H9 (cell line): ENCODE measurements around the gene DNM2. TPM values are rescaled to one million over a fixed set of nuclear protein-coding genes. Genes with fewer than 3 reads are reported as not detected.

ENCODE experiments used
- DNase-seq: peaks from one replicate; pipeline ENCODE4 v3.0.0-alpha.2; 2017
- H2AFZ ChIP-seq: one replicate; pipeline ENCODE4 v1.6.1; 2013; ENCODE audit warnings: mild to moderate bottlenecking, low read length, control low read depth, moderate library complexity
- H2AK5ac ChIP-seq: 2 replicates; pipeline ENCODE4 v1.6.1; 2013; ENCODE audit warnings: low read length, control low read depth, mixed read lengths; ENCODE audit not compliant: insufficient read length
- H2BK120ac ChIP-seq: one replicate; pipeline ENCODE4 v1.6.1; 2013; ENCODE audit warnings: low read depth, mild to moderate bottlenecking, low read length, control low read depth, inconsistent platforms; ENCODE audit not compliant: poor library complexity, severe bottlenecking
- H2BK12ac ChIP-seq: 2 replicates; pipeline ENCODE4 v1.6.1; 2013; ENCODE audit warnings: low read length, control low read depth, mixed read lengths, low read depth; ENCODE audit not compliant: insufficient read length
- H2BK15ac ChIP-seq: 2 replicates; pipeline ENCODE4 v1.6.1; 2013; ENCODE audit warnings: low read depth, low read length, control low read depth
- H2BK20ac ChIP-seq: one replicate; pipeline ENCODE4 v1.6.1; 2013; ENCODE audit warnings: low read depth, mild to moderate bottlenecking, low read length, control low read depth, inconsistent platforms; ENCODE audit not compliant: poor library complexity, severe bottlenecking
- H2BK5ac ChIP-seq: 2 replicates; pipeline ENCODE4 v1.6.1; 2013; ENCODE audit warnings: low read length, control low read depth, mixed read lengths; ENCODE audit not compliant: insufficient read length
- H3K14ac ChIP-seq: 2 replicates; pipeline ENCODE4 v1.6.1; 2013; ENCODE audit warnings: low read length, control low read depth; ENCODE audit not compliant: insufficient read depth
- H3K18ac ChIP-seq: 2 replicates; pipeline ENCODE4 v1.6.1; 2013; ENCODE audit warnings: low read depth, mild to moderate bottlenecking, mixed read lengths, low read length, control low read depth; ENCODE audit not compliant: insufficient read length
- H3K23ac ChIP-seq: 2 replicates; pipeline ENCODE4 v1.6.1; 2013; ENCODE audit warnings: low read length, control low read depth, mixed read lengths, low read depth; ENCODE audit not compliant: insufficient read length
- H3K23me2 ChIP-seq: 2 replicates; pipeline ENCODE4 v1.6.1; 2013; ENCODE audit warnings: low read depth, mild to moderate bottlenecking, mixed read lengths, low read length, control low read depth; ENCODE audit not compliant: insufficient read length, poor library complexity, severe bottlenecking
- H3K27ac ChIP-seq: 2 replicates; pipeline ENCODE4 v1.5.1; 2013; ENCODE audit warnings: low read length, control low read depth, mixed read lengths, low read depth; ENCODE audit not compliant: insufficient read length
- H3K27me3 ChIP-seq: 2 replicates; pipeline ENCODE4 v1.6.1; 2013; ENCODE audit warnings: low read length, control low read depth, inconsistent platforms; ENCODE audit not compliant: insufficient read depth
- H3K4ac ChIP-seq: 2 replicates; pipeline ENCODE4 v1.6.1; 2013; ENCODE audit warnings: low read depth, mild to moderate bottlenecking, control low read depth, inconsistent platforms, low read length, moderate library complexity
- H3K4me1 ChIP-seq: 2 replicates; pipeline ENCODE4 v1.6.1; 2013; ENCODE audit warnings: low read length, control low read depth, inconsistent platforms; ENCODE audit not compliant: insufficient read depth
- H3K4me2 ChIP-seq: 2 replicates; pipeline ENCODE4 v1.6.1; 2013; ENCODE audit warnings: low read length, control low read depth, mixed read lengths; ENCODE audit not compliant: insufficient read length, insufficient read depth
- H3K56ac ChIP-seq: 2 replicates; pipeline ENCODE4 v1.6.1; 2013; ENCODE audit warnings: low read depth, mild to moderate bottlenecking, mixed read lengths, low read length, control low read depth; ENCODE audit not compliant: insufficient read length
- H3K79me1 ChIP-seq: 2 replicates; pipeline ENCODE4 v1.6.1; 2013; ENCODE audit warnings: low read depth, mild to moderate bottlenecking, moderate library complexity, low read length, control low read depth, inconsistent platforms; ENCODE audit not compliant: insufficient read depth, poor library complexity, severe bottlenecking
- H3K79me2 ChIP-seq: 2 replicates; pipeline ENCODE4 v1.6.1; 2013; ENCODE audit warnings: low read length, control low read depth, inconsistent platforms; ENCODE audit not compliant: insufficient read depth
- H3K9ac ChIP-seq: 2 replicates; pipeline ENCODE4 v1.6.1; 2013; ENCODE audit warnings: low read length, control low read depth, mixed read lengths; ENCODE audit not compliant: insufficient read length; ENCODE audit errors: extremely low read depth
- H3K9me3 ChIP-seq: one replicate; pipeline ENCODE4 v1.6.1; 2013; ENCODE audit warnings: low read depth, low read length, inconsistent platforms; ENCODE audit not compliant: control insufficient read depth
- H3T11ph ChIP-seq: one replicate; pipeline ENCODE4 v1.6.1; 2013; ENCODE audit warnings: mild to moderate bottlenecking, low read length, control low read depth, inconsistent platforms
- H4K20me1 ChIP-seq: one replicate; pipeline ENCODE4 v1.6.1; 2013; ENCODE audit not compliant: control insufficient read depth, insufficient read length, insufficient read depth
- H4K5ac ChIP-seq: 2 replicates; pipeline ENCODE4 v1.6.1; 2013; ENCODE audit warnings: low read depth, mild to moderate bottlenecking, mixed read lengths, low read length, control low read depth; ENCODE audit not compliant: insufficient read length
- H4K8ac ChIP-seq: replicated peaks from 2 replicates; pipeline ENCODE4 v1.6.1; 2013; ENCODE audit warnings: low read length, control low read depth, mixed read lengths, low read depth; ENCODE audit not compliant: insufficient read length
- H4K91ac ChIP-seq: 2 replicates; pipeline ENCODE4 v1.6.1; 2013; ENCODE audit warnings: low read depth, mild to moderate bottlenecking, moderate library complexity, mixed read lengths, low read length, control low read depth; ENCODE audit not compliant: insufficient read length
- H3K27ac Mint-ChIP-seq, 3 experiments: 2 replicates in 2 of 3; 3 replicates in 1 of 3; pipeline ENCODE4 v1.8.0; 2020 to 2021; ENCODE audit warnings: mixed read lengths in 3 of 3, mild to moderate bottlenecking in 1 of 3, moderate library complexity in 1 of 3
- H3K27me3 Mint-ChIP-seq: 2 replicates; pipeline ENCODE4 v1.8.0; 2021; ENCODE audit warnings: low read depth, mild to moderate bottlenecking, moderate library complexity, mixed read lengths
- H3K36me3 Mint-ChIP-seq, 3 experiments: 2 replicates in 2 of 3; 3 replicates in 1 of 3; pipeline ENCODE4 v1.8.0; 2020 to 2021; ENCODE audit warnings: low read depth in 3 of 3, mixed read lengths in 3 of 3; ENCODE audit not compliant: insufficient read depth in 1 of 3
- H3K4me1 Mint-ChIP-seq, 2 experiments: 2 replicates each; pipeline ENCODE4 v1.8.0; 2020; ENCODE audit warnings: mixed read lengths in 2 of 2
- H3K4me3 Mint-ChIP-seq, 2 experiments: 2 replicates in 1 of 2; 3 replicates in 1 of 2; pipeline ENCODE4 v1.8.0; 2020 to 2021; ENCODE audit warnings: mild to moderate bottlenecking in 2 of 2, mixed read lengths in 2 of 2, moderate library complexity in 1 of 2
- H3K9me3 Mint-ChIP-seq, 2 experiments: 2 replicates in 1 of 2; 3 replicates in 1 of 2; pipeline ENCODE4 v1.8.0; 2020; ENCODE audit warnings: mild to moderate bottlenecking in 2 of 2, mixed read lengths in 2 of 2, moderate library complexity in 1 of 2
- whole genome bisulfite sequencing: extraction: QIAGEN DNeasy Blood & Tissue Kit; methylation state at CpG from one replicate; pipeline ENCODE4 v1.1.7; 2013; ENCODE audit warnings: missing lambda C conversion rate, low lambda C conversion rate, mixed read lengths; ENCODE audit not compliant: insufficient read length; ENCODE audit errors: extremely low coverage; 5-methylcytosine and 5-hydroxymethylcytosine counted together
- total RNA-seq: library from RNA; stranded (reverse); gene quantifications from 2 replicates; pipeline ENCODE4 v1.2.1, GENCODE V29; 2021
- TF ChIP-seq, protein P1 (sequence below): fragments of 200-600 bp; sonication (generic); conservative IDR thresholded peaks from 3 replicates; pipeline ENCODE4 v1.8.0; 2021; ENCODE audit warnings: antibody characterized with exemption, mild to moderate bottlenecking

Gene DNM2
- total RNA-seq, 1 experiment from 2014 or later = 152 TPM

DNA sequence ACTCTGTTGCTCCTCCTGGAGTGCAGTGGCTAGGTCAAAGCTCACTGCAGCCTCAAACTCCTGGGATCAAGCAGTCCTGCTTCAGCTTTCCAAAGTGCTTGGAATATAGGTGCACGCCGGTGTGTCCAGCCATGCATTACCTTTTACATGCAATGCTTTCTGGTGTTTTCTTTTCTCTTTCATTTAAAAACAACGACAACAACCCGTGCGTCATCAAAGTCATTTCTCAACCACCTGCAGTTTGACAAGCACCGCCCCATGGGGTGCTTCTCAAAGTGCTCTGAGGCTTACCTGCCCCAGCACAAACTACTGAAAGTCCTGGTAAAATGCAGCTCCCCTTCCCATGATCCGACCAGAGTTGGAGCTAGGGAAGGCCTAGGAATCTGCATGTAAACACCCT lies 9.6 kb upstream of the DNM2 start:
- H3K27ac Mint-ChIP-seq = peak overlapping the region in 1 of 3 experiments; percentile 64; a peak in 1 of 7 replicates
- TF ChIP-seq, protein P1, sequence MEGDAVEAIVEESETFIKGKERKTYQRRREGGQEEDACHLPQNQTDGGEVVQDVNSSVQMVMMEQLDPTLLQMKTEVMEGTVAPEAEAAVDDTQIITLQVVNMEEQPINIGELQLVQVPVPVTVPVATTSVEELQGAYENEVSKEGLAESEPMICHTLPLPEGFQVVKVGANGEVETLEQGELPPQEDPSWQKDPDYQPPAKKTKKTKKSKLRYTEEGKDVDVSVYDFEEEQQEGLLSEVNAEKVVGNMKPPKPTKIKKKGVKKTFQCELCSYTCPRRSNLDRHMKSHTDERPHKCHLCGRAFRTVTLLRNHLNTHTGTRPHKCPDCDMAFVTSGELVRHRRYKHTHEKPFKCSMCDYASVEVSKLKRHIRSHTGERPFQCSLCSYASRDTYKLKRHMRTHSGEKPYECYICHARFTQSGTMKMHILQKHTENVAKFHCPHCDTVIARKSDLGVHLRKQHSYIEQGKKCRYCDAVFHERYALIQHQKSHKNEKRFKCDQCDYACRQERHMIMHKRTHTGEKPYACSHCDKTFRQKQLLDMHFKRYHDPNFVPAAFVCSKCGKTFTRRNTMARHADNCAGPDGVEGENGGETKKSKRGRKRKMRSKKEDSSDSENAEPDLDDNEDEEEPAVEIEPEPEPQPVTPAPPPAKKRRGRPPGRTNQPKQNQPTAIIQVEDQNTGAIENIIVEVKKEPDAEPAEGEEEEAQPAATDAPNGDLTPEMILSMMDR = no peak
- no peaks in the 10 kb centered on the region for H3K4me1 ChIP-seq
- no peak overlapping the region for H3K23ac ChIP-seq
- H3K9me3 Mint-ChIP-seq = no peaks in the 10 kb centered on the region
- no peaks in the 10 kb centered on the region for H3K79me2 ChIP-seq
- H3K23me2 ChIP-seq = no peaks in the 10 kb centered on the region
- DNase-seq = no peak
- no peak overlapping the region for H2BK12ac ChIP-seq
- H3T11ph ChIP-seq = no peak overlapping the region
- H3K79me1 ChIP-seq = no peaks in the 10 kb centered on the region
- H4K91ac ChIP-seq = no peak overlapping the region
- no peak overlapping the region for H2AFZ ChIP-seq
- H3K4me2 ChIP-seq = no peak overlapping the region
- peaks cover 8 to 30% (median 20%) of the 10 kb centered on the region in 3 experiments; a peak in 6 of 7 replicates for H3K36me3 Mint-ChIP-seq
- H3K27me3 ChIP-seq = no peaks in the 10 kb centered on the region
- no peak overlapping the region for H3K56ac ChIP-seq
- H3K4me3 Mint-ChIP-seq = no peak overlapping the region
- H2BK5ac ChIP-seq = no peak overlapping the region
- H3K27me3 Mint-ChIP-seq = no peaks in the 10 kb centered on the region
- no peak overlapping the region for H2AK5ac ChIP-seq
- no peak overlapping the region for H4K5ac ChIP-seq
- no peak overlapping the region for H3K27ac ChIP-seq
- peaks cover 3 to 9% of the 10 kb centered on the region in 2 experiments; a peak in 3 of 4 replicates for H3K4me1 Mint-ChIP-seq
- H2BK15ac ChIP-seq = no peak overlapping the region
- WGBS = no CpG with 5 or more reads among the region's 7 CpGs
- no peak overlapping the region for H2BK20ac ChIP-seq
- H3K14ac ChIP-seq = no peak overlapping the region
- no peaks in the 10 kb centered on the region for H4K20me1 ChIP-seq
- H2BK120ac ChIP-seq = no peak overlapping the region
- no peaks in the 10 kb centered on the region for H3K9me3 ChIP-seq
- no peak overlapping the region for H3K4ac ChIP-seq
- H3K18ac ChIP-seq = no peak overlapping the region
- no peak overlapping the region for H4K8ac ChIP-seq
- no peak overlapping the region for H3K9ac ChIP-seq
